ENCODE measurements around the gene PPP4R4. TPM values are rescaled to one million over a fixed set of nuclear protein-coding genes. Genes with fewer than 3 reads are reported as not detected.
"Not testable (repeated sequence)": the region's sequence is repeated elsewhere in the genome, so short reads cannot be mapped to it uniquely, and the experiment has no call there.

PPP4R4 gene
- polyA plus RNA-seq, 3 donors, result 0.08 TPM; not detected in 2

DNA sequence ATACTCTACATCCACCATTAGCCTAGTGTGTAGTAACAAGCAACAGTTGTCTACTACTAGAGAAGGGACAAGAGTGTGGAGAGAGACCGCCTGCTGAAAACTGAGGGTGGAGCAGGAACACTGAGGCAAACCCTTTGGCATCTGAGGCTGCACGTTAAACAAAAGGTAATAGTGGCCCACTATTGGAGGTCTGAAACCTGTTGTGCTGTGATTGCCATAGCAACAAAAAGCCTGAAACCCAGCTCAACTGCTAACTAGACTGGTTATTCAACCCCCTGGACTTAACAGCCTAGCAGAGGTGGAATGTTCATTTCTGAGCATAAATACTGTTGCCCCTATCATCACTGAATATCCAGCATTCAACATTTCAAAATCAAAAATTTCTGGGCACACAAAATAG lies 43.0 kb downstream of the PPP4R4 start:
- Histone ChIP-seq H3K4me2 (replicated peaks; ENCODE audit: extremely low read depth, low read length, poor library complexity, severe bottlenecking) (no peak overlapping the region), H3K9ac (ENCODE audit: insufficient read depth, low read length, poor library complexity, severe bottlenecking) (no peak overlapping the region), H3K4me3 (replicated peaks in 1 of 3; ENCODE audit: low read depth in 2 of 3, low read length in 3 of 3) (no peak overlapping the region), H3K9me3 (replicated peaks in 1 of 2; ENCODE audit: control insufficient read depth in 1 of 2, insufficient read depth in 1 of 2, low read length in 2 of 2) (no peaks in the 10 kb centered on the region), H2AFZ (ENCODE audit: insufficient read depth, low read depth, low read length, poor library complexity, severe bottlenecking) (no peak overlapping the region), H4K20me1 (ENCODE audit: insufficient read depth, low read length) (no peaks in the 10 kb centered on the region), H3K36me3 (replicated peaks in 1 of 2; ENCODE audit: control insufficient read depth in 1 of 2, insufficient read depth in 2 of 2, low read length in 2 of 2) (no peaks in the 10 kb centered on the region), H3K27me3 (ENCODE audit: control insufficient read depth in 2 of 2, insufficient read depth in 2 of 2, low read length in 2 of 2) (no peaks in the 10 kb centered on the region), H3K4me1 (ENCODE audit: control insufficient read depth in 1 of 2, insufficient read depth in 2 of 2, low read length in 2 of 2) (no peaks in the 10 kb centered on the region), H3K79me2 (ENCODE audit: insufficient read depth, low read length) (no peaks in the 10 kb centered on the region), H3K27ac (ENCODE audit: low read depth in 1 of 2, low read length in 2 of 2) (no peak overlapping the region)
- H3K4me3 Mint-ChIP-seq, result no peak overlapping the region
- peaks cover 15% of the 10 kb centered on the region for H3K4me1 Mint-ChIP-seq
- H3K9me3 Mint-ChIP-seq, result peaks cover 7 to 14% (median 9%) of the 10 kb centered on the region in 7 donors
- no peak for DNase-seq
- WGBS (ENCODE audit: insufficient coverage), result 100% methylated on average over 1 of the region's 2 CpGs
- peaks cover 0 to 2% of the 10 kb centered on the region in 2 donors for H3K36me3 Mint-ChIP-seq
- intact Hi-C loops (cut with micrococcal nuclease), result no loop called here
- TF ChIP-seq, protein P1, sequence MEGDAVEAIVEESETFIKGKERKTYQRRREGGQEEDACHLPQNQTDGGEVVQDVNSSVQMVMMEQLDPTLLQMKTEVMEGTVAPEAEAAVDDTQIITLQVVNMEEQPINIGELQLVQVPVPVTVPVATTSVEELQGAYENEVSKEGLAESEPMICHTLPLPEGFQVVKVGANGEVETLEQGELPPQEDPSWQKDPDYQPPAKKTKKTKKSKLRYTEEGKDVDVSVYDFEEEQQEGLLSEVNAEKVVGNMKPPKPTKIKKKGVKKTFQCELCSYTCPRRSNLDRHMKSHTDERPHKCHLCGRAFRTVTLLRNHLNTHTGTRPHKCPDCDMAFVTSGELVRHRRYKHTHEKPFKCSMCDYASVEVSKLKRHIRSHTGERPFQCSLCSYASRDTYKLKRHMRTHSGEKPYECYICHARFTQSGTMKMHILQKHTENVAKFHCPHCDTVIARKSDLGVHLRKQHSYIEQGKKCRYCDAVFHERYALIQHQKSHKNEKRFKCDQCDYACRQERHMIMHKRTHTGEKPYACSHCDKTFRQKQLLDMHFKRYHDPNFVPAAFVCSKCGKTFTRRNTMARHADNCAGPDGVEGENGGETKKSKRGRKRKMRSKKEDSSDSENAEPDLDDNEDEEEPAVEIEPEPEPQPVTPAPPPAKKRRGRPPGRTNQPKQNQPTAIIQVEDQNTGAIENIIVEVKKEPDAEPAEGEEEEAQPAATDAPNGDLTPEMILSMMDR (IDR thresholded peaks at IDR 0.05), result no peak
- no peak overlapping the region for H3K27ac Mint-ChIP-seq
- H3K27me3 Mint-ChIP-seq (ENCODE audit: low read depth in 3 of 3), result peaks cover 0 to 8% (median 0%) of the 10 kb centered on the region in 3 donors

- H3K79me2 ChIP-seq (ENCODE audit: insufficient read depth, low read length); H3K27me3 Mint-ChIP-seq (ENCODE audit: low read depth in 3 of 3); H3K27ac ChIP-seq (ENCODE audit: low read depth in 1 of 2, low read length in 2 of 2); H3K4me1 ChIP-seq (ENCODE audit: control insufficient read depth in 1 of 2, insufficient read depth in 2 of 2, low read length in 2 of 2); H2AFZ ChIP-seq (ENCODE audit: insufficient read depth, low read depth, low read length, poor library complexity, severe bottlenecking); H3K9ac ChIP-seq (ENCODE audit: insufficient read depth, low read length, poor library complexity, severe bottlenecking); H3K4me2 ChIP-seq (replicated peaks; ENCODE audit: extremely low read depth, low read length, poor library complexity, severe bottlenecking); H3K9me3 ChIP-seq (replicated peaks in 1 of 2; ENCODE audit: control insufficient read depth in 1 of 2, insufficient read depth in 1 of 2, low read length in 2 of 2); DNase-seq; H3K4me3 ChIP-seq (replicated peaks in 1 of 3; ENCODE audit: low read depth in 2 of 3, low read length in 3 of 3); H3K27ac Mint-ChIP-seq; H3K36me3 ChIP-seq (replicated peaks in 1 of 2; ENCODE audit: control insufficient read depth in 1 of 2, insufficient read depth in 2 of 2, low read length in 2 of 2); intact Hi-C loops (cut with micrococcal nuclease); H3K36me3 Mint-ChIP-seq; H4K20me1 ChIP-seq (ENCODE audit: insufficient read depth, low read length); H3K27me3 ChIP-seq (ENCODE audit: control insufficient read depth in 2 of 2, insufficient read depth in 2 of 2, low read length in 2 of 2): not testable (repeated sequence)
- peaks cover 12% of the 10 kb centered on the region for H3K4me1 Mint-ChIP-seq
- 81% methylated on average over 16 of the region's 47 CpGs for WGBS (ENCODE audit: insufficient coverage)
- peak overlapping the region; percentile 51 to 61 for H3K4me3 Mint-ChIP-seq
- peaks cover 7 to 13% (median 10%) of the 10 kb centered on the region in 7 donors for H3K9me3 Mint-ChIP-seq
Observed at GRCh38 chr14:94218198-94218886, 44.2 kb downstream of the PPP4R4 start.

All from CD14-positive monocyte (primary cell).